AG09319 (cell line): ENCODE data around the gene UBR1.

ENCODE experiments used
- DNase-seq: peaks from one replicate; pipeline ENCODE4 v3.0.0-alpha.2; 2010; ENCODE audit warnings: low read depth; ENCODE audit errors: extremely low read depth
- CTCF ChIP-seq: IDR thresholded peaks from 2 replicates; pipeline ENCODE4 v1.5.1; 2011; ENCODE audit warnings: low read depth, mild to moderate bottlenecking, inconsistent platforms, low read length, moderate library complexity

UBR1 gene

GRCh38 chr15:43107751-43108150, 1.9 kb upstream of the UBR1 start:
- TF ChIP-seq CTCF, result no peak
- DNase-seq, result no peak

- no peak for TF ChIP-seq CTCF
- DNase-seq, result no peak
These were observed 620 bp upstream of the UBR1 start for GRCh38 chr15:43106486-43106829.

- no peak for TF ChIP-seq CTCF
- DNase-seq, result no peak
These were observed 631 bp downstream of the UBR1 start for GRCh38 chr15:43105077-43105736.

DNA sequence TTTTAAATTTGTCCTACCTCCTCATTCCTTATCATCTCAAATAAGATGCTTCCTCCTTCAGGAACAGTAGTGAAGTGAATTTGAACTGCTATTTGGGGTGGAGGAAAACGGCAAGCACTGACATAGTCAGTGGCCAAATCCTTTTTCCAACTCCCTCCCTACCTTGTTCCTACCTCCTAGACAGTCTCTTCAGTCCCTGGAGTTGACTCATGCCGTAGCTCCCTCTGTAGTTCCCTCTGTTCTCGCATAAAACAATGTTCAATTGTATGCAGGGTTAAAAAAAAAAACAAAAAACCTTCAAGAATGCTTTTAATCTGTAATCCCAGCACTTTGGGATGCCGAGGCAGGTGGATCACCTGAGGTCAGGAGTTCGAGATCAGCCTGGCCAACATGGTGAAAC, 1.4 kb downstream of the UBR1 start:
- no peak for TF ChIP-seq CTCF
- DNase-seq, result no peak

DNA sequence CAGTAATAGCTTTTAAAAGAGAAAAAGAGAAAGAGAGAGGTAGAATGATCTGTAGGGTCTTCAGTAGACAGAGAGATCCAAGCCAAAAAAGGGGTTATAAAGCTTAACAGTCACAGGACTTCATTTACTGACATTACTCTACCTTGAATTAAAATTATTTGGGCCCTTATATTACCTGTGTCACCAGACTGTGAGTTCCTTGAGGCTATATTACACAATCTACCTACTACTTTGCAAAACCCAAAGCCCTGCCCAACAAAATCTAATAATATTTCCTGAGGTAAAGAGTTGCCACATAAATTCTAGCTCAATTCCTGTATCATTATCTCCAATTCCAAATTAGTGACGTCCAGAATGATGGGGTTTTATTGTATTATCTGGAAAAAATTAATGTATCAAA, 1.9 kb downstream of the UBR1 start:
- no peak for DNase-seq

GRCh38 chr15:43102187-43102586, 3.7 kb downstream of the UBR1 start:
- no peak for TF ChIP-seq CTCF
- no peak for DNase-seq

More for the DNA sequence above, 1.9 kb downstream of the UBR1 start:
- TF ChIP-seq CTCF, result no peak

DNA sequence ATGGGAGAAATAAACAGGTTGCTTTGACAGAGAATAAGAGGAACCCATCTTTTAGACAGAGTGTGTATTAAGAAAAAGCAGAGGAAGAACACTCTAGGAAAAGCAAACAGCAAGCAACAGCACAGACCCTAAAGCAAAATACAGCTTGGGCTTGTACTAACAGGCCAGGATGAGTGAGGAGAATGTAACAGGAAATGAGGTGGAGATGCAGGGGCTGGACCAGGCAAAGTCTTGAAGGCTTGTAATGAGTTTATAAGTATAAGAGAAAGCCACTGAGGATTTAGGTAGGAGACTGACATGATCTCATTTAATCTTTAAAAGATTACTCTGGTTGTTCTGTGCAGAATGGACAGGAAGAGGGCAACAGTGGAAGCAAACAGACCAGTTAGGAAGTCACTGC, 4.9 kb downstream of the UBR1 start:
- no peak for DNase-seq
- no peak for TF ChIP-seq CTCF
